GM19468 (cell line): ENCODE results near the gene SUSD4.

ENCODE experiments used
- ATAC-seq: cut with Tn5 transposase; IDR thresholded peaks from one replicate; pipeline ENCODE4 v1.9.1; 2021; ENCODE audit warnings: mild to moderate bottlenecking, moderate library complexity, moderate number of reproducible peaks; ENCODE audit not compliant: unreplicated experiment; ENCODE audit errors: extremely low read depth

Gene SUSD4

GRCh38 chr1:223234534-223234933, 129.4 kb downstream of the SUSD4 start:
- ATAC-seq, result no peak

GRCh38 chr1:223234170-223234514, 129.8 kb downstream of the SUSD4 start:
- no peak for ATAC-seq

GRCh38 chr1:223233410-223234169, 130.4 kb downstream of the SUSD4 start:
- no peak for ATAC-seq

GRCh38 chr1:223233019-223233409, 131.0 kb downstream of the SUSD4 start:
- ATAC-seq, result no peak

GRCh38 chr1:223231581-223231980, 132.4 kb downstream of the SUSD4 start:
- no peak for ATAC-seq

- ATAC-seq, result no peak
Measured at GRCh38 chr1:223231011-223231572, 132.9 kb downstream of the SUSD4 start.

- ATAC-seq, result no peak
Measured at GRCh38 chr1:223230161-223230881, 133.7 kb downstream of the SUSD4 start.

- ATAC-seq, result no peak
Measured at GRCh38 chr1:223229756-223230155, 134.2 kb downstream of the SUSD4 start.

- no peak for ATAC-seq
Measured at GRCh38 chr1:223228931-223229528, 134.9 kb downstream of the SUSD4 start.

- no peak for ATAC-seq
Measured at GRCh38 chr1:223228201-223228600, 135.8 kb downstream of the SUSD4 start.

GRCh38 chr1:223227486-223228196, 136.3 kb downstream of the SUSD4 start:
- no peak for ATAC-seq

GRCh38 chr1:223227031-223227430, 136.9 kb downstream of the SUSD4 start:
- ATAC-seq, result no peak

GRCh38 chr1:223226271-223226670, 137.7 kb downstream of the SUSD4 start:
- no peak for ATAC-seq

GRCh38 chr1:223225481-223225880, 138.5 kb downstream of the SUSD4 start:
- no peak for ATAC-seq

- ATAC-seq, result no peak
Measured at GRCh38 chr1:223225061-223225460, 138.9 kb downstream of the SUSD4 start.

GRCh38 chr1:223224465-223224864, 139.5 kb downstream of the SUSD4 start:
- ATAC-seq, result no peak

- ATAC-seq, result no peak
Measured at GRCh38 chr1:223223091-223223995, 140.6 kb downstream of the SUSD4 start.

- no peak for ATAC-seq
Measured at GRCh38 chr1:223222377-223222776, 141.6 kb downstream of the SUSD4 start.

GRCh38 chr1:223221686-223222085, 142.3 kb downstream of the SUSD4 start:
- no peak for ATAC-seq
